Raji (cell line): ENCODE data around the gene BEND7.

Experiments
- POLR2A ChIP-seq: IDR thresholded peaks from 2 replicates; pipeline ENCODE4 v1.6.1; 2011; ENCODE audit warnings: low read depth, low read length, control low read depth; ENCODE audit not compliant: insufficient read depth

Gene BEND7

DNA sequence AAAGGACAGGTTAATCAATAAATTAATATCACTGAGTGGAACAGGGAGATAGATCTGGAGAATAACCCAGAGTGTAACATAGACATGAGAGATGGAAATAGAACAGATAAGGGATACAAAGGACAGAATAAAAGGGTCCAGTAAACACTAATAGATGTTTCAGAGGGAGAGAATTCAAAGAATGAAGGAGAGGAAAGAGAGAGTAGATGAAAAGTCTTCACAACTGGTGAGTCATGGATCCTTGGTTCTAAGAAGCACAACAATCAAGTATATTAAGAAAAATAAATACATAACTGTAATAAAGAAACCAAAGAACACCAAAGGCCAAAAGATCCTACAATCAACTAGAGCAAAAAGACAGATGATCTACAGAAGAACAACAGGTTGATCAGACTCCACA is 66.3 kb downstream of the BEND7 start:
- no peak for TF ChIP-seq POLR2A

DNA sequence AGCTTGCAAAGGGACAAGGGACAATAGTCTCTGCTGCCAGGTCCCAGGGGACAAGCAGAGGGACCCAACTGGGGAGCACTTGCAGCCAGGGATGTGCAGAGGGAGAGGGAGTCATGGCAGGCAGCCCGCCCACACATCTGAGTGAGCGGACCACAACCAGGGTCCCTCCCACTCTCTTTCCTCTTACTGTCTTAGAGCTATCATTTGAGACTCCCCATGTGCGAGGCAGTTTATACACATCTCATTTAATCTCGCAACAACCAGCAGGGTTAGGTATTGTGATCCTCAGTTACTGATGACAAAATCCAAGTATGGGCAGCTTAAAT is 70.2 kb downstream of the BEND7 start:
- TF ChIP-seq POLR2A: no peak

DNA sequence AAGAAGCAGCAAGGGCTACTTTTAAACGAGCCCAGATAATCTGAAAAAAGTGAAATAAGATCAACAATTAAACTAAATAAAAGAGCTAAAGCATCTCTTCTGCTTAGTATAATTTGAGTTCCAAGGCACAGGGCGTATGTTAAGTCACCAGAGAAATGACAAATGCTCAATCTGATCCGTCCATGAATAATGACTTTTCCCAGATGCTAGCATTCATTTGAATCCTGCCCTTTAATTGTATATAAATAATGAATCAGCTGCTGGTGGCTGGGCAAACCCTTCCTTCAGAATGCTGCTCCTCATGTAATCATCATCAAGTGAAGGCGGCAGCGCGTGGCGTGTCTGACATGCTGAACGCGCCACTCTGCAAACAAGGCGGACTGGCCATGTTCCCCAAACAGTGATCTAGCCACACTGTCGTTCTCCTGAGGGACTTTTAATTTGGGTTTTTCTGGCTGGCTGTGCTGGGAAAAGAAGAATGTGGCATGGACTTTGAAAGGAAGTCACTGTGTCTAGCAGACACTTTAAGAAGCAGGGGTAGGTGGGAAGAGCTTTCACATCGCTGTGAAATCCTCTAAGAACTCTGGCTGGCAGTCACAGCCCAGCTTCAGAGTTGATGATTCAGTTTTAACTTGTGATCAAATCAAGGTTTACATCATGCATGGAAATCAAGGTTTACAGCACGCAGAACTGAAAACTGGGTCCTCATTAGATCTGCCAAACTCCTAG is 70.7 kb downstream of the BEND7 start:
- no peak for TF ChIP-seq POLR2A

DNA sequence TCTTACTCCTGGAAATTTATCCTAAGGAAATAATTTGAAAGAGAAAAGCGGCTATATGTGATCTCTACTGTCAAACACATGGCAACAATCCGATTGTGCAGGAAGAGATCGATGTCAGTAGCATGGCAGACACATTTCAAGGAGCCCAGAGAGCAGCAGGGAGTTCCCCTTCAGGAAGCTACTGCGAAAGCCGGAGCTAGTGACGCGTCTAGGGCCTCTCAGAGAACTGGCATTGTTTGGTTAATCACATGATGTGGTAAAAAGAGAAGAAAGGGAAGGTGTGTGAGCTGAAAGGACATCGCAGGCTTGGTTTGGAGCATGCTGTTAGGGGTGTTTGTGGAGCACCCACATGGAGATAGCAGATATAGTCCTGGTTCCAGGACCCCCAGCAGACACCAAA is 74.9 kb downstream of the BEND7 start:
- TF ChIP-seq POLR2A: no peak

DNA sequence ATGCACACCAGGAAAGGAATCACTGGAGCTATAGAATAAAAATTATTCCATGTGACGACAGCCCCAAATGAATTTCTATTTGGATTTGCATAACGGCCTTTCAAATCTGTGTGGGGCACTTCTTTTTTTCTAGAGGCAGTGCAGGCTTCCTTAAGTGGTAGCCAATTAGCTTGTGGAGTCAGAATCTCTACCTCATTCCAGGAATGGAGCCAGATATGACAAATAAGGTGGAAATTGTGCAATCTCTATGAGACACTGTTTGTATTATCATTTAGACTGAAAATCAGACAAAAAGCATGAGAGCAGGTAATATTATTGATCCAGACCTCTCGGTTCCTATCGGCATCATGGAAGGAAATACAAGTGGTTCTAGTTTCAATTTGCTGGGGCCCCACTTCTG is 78.7 kb downstream of the BEND7 start:
- TF ChIP-seq POLR2A: no peak

DNA sequence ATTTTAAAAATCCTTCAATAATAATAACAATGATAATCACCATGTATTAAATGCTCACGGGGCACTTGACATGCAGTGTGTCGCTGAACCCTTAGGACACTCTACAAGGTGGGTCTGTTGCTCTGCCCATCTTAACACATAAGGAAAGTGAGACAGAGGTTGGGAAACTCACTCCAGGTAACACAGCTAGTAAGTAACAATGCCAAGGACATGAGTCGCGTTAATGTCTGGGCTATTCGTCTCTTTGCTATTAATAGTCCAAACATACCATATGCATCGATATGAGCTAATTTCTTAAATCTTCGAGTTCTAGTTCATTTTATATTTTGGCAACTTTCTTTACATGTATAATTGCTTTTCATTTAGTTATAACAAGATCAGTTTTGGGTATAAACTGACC is 79.5 kb downstream of the BEND7 start:
- no peak for TF ChIP-seq POLR2A

DNA sequence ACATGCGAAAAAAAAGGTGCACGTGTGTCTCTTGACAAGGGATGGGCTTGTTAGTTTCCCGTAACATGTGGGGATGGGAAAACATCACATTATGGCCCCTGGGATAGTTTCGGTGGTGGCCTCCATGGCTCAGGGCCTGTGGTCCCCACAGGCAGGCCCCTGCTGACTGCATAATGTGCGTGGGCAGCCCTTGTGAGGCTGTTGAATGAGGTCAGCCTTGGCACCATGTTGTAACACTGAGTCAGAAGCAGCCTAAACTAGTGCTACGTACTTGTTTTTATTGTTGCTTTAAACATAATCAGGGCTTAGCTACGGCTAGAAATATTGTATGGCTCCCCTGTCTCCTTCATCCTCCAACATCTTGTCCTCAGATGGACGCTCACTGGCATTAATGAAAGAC is 80.6 kb downstream of the BEND7 start:
- no peak for TF ChIP-seq POLR2A

DNA sequence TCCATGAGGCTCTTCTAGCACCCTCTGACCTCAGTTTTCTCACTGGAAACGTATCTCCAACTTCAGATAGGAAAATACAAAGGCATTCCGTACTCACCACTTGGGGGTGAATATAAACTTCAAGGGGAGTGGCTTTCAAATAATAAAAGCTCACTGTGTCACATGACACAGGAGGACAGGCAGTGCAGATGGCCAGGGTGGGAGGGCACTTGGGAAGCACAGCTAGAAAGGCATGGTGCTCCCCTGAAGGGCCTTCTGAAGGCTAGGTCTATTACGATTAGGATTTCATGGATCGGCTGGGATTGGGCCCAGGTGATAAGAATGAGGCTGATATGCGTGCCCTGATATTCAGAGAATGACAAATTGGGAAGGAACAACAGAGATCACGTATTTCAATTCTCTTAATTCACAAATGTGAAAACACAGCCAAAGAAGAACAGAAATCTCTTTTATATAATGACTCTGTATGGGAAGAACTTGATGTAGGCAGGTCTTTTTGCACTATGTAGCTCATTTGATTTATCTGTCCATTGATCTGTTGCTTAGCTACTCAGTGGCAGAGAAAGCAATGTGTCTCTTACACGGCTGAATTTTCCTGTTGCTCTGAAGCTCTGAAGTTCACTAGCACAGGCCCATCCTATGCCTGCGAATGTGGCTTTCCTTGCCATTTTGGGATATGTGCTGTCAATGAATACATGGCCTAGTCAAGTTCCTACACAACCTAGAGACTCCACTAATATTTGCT is 83.0 kb downstream of the BEND7 start:
- no peak for TF ChIP-seq POLR2A

DNA sequence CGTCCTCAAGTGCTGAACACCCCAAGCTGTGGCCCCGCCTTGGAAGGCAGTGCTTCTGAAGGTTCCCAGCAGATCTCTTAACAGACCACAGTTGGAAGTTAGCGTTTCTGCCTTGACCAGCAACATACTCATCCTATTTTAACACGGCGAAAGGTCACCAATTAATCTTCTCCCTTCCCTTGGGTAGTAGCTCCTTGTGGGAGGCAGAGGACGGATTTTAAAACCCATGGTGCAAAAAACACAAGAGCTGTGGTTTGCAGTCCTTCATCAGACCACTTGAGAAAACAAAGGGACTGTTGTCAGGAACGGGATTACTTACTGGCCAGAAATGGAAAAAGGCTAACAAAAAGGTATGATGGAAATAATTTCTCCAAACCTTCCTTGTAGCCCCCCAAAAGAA is 87.3 kb downstream of the BEND7 start:
- no peak for TF ChIP-seq POLR2A

DNA sequence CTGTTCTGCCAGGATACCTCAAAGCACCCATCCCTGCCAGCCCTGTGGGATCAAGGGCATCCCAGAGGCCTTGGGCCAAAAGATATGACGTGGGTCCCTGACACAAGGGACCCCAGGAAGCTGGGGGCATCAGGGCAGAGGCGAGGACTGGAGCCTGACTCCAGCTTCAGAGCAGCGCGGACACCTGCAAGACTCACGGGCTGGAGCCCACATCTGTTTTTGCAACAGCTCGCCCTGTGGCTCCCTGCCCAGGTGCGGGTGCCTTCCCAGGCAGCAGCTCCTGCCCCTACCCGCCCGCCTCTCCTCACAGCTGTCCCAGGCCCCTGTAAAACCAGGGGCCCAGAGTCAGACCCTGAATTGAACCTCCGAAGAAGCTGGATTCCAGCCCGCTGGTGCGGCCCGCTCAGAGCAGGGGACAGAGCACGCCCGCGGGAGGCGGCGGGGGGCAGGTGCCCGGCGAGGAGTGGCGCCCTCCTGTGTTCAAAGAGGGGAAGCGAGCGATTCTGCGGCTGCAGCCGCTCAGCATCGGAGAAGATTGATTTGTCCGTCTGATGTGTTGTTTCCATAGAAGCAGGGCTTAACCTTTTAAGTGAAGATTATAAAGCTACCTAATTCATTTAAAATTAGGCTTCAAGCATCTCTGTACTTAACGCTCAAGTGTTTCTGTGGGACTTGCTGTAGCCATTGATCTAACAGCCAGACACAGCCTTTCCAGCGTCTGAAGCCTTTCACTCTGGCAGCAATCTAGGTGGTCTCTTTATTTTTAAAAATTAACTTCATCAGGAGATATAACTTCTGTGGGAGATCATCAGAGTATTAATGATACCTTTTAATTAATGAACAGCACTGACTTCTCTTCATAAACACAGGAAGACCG is 88.4 kb downstream of the BEND7 start:
- no peak for TF ChIP-seq POLR2A

DNA sequence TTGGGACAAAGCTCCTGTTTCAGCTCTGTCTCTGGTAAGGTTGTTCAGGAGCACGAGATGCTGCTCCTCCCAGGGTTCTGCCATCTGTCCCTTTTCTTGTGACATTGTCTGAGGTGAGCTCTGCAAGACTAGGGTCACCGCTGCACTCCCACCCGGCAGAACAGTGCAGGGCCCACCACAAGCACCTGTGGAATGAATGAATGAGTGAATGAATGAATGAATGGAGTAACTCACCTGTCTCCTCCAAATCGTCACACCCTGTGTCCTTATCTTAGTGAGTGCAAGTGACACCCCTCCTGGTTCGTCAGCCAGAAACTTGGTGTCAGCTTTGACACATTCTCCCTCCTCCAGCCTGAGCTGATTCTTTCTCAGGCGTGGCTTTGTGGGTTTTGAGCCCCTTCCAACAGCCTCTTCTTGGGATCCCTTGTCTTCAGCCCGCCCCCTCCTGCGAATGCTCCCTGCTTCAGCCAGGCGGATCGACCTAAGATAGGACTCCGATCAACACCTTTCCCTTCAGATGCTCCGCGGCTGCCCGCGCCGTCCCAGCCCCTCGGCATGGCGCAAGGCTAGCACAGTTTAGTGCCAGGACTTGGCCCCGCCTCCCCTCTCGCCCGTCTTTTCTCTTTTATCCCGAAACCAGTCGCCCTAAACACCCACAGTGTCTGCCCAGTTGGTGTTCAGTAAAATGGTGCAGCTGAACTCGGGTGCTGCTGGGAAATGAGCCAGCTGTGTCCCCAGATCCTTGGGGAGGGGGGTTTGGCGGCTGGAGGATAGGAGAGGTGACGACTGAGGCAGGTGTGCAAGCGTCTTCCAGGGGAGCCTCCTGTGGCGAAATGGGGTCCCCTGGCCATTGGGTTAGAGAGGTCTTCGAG is 89.3 kb downstream of the BEND7 start:
- TF ChIP-seq POLR2A: no peak

DNA sequence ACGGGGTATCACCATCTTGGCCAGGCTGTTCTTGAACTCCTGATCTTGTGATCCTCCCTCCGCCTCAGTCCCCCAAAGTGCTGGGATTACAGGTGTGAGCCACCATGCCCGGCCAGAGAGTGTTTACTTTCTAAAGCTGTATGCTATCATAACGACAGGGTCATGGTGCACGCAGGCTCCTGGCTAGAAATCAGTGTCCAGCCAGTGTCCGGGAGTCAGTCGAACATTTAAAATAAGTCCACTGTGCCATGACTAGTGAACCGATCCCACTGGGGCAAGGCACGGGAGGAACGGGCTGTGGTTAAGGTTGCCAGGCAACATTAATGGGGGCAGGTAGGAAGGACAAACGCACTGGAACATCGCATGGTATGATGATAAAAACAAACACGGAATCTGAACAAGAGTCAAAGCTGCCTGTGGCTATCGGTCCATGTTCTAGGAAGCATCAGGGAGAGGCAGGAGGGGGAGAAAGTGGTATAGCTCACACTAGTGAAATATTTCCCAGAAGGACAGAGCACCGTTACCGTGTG is 91.7 kb downstream of the BEND7 start:
- no peak for TF ChIP-seq POLR2A

DNA sequence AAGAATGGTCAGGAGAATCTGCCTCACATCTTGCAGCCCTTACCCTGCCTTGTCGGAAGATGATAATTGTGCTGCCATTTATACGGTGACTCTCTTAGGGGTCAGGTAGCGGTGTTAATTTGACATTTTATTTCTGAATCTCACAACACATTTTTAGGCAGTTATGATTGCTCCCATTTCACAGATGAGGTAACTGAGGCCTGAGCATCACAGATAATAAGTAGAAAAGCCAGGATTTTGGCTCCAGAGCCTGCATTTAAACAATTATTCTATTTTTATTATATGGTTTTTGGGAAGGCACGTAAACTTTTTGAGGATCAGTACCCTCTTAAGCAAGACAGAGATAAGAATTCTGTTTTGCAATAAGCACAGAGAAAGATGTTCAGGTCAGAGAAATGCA is 103.4 kb downstream of the BEND7 start:
- TF ChIP-seq POLR2A: no peak

DNA sequence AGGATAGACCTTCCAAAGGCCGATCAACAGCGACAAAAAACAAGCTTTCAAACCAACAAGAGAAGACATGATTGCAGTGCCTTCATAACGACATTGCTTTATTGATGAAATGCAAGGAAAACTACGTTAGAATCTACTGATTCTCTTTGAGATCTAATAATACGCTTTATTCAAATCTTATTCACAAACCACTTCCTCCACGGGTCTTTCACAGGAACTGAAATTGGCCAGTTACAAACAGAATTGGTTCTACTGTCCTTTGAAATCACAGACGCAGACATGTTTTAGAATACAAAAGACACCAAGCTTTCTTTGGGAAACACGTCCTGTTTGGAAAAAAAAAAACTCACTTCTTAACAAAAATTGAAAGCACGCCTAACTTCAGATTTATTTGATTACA is 106.0 kb downstream of the BEND7 start:
- TF ChIP-seq POLR2A: no peak
